NB4 (cell line): ENCODE results near the gene ADARB2.

Experiments
- CTCF ChIP-seq: IDR thresholded peaks from one replicate; pipeline ENCODE4 v1.5.1; 2012; ENCODE audit warnings: low read depth, low read length
- MAX ChIP-seq: IDR thresholded peaks from 2 replicates; pipeline ENCODE4 v1.6.1; 2011; ENCODE audit warnings: low read depth, low read length
- POLR2A ChIP-seq: IDR thresholded peaks from 2 replicates; pipeline ENCODE4 v1.6.1; 2011; ENCODE audit warnings: mild to moderate bottlenecking; ENCODE audit not compliant: insufficient read length; ENCODE audit errors: extremely low read depth

DNA sequence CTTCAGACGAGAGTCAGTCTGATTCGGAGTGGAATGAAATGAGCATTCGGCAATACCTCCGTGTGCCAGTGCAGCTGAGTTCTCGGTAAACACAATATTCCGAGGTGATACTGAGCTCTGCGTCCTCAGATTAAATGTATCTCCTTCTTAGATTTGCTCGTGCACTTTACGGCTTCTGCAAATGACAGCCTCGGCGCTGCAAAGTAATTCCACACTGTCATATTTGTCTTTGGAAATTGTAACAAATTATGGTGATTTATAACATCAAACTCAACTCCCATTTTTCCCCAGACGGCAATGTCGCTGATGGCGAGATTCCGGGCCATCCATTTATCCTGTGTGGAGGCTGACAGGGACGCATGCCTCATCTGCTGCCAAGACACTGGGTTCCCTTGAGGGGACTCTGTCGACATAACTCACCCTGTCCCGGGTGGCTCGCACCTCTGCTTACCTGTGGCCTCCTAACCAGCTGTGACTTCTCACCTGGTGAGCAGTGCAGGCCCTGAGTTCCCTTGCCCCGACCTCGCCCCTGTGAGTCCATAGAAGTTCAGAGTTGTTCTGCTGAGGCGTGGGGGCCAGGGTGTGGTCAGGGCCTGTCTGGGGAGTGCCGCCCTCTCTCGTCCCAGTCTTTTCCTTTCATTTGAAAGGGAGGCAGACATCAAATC, 201.9 kb downstream of the ADARB2 start:
- TF ChIP-seq CTCF = no peak
- TF ChIP-seq POLR2A = no peak
- TF ChIP-seq MAX = no peak
